SH-SY5Y (cell line): ENCODE data around the gene CAND2.

ENCODE experiments used
- GATA2 ChIP-seq: IDR thresholded peaks from 2 replicates; pipeline ENCODE4 v1.6.1; 2011; ENCODE audit warnings: mild to moderate bottlenecking, low read depth, low read length
- GATA3 ChIP-seq: IDR thresholded peaks from 2 replicates; pipeline ENCODE4 v1.6.1; 2011; ENCODE audit warnings: low read depth, mild to moderate bottlenecking, low read length, moderate library complexity

DNA sequence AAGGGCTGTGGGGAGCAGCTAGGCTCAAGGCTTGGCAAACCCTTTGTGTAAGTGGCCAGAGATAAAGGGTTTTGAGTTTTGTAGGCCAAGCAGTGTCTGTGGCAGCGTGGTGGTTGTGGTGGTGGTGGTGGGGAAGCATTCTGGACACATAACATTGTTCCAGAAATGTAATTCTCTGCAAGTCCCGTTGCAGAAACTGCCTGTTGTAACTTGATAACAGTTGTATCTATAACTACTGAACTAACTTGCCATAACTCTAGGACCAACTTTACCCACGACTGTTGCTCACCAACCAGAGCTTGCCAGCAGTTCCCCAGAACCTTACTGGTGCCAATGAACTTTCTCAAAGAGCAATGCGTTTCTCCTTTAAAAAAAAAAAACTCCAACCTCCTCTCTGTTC lies 19.3 kb upstream of the CAND2 start:
- no peak for TF ChIP-seq GATA2
- no peak for TF ChIP-seq GATA3
